Liver (tissue), 9 donors: ENCODE data around the gene CNIH2. TPM values are rescaled to one million over a fixed set of nuclear protein-coding genes. Genes with fewer than 3 reads are reported as not detected.

ENCODE experiments used
- DNase-seq: peaks from one replicate; pipeline ENCODE4 v3.0.0-alpha.2; 2017; ENCODE audit warnings: low spot score
- H3K27ac ChIP-seq, 2 donors: one replicate each; pipeline ENCODE4 v1.7.0; 2013; ENCODE audit warnings: inconsistent platforms in 2 of 2, low read length in 2 of 2, control low read depth in 1 of 2, low read depth in 1 of 2, mild to moderate bottlenecking in 1 of 2
- H3K27me3 ChIP-seq, 4 donors: one replicate each; pipeline versions ENCODE4 v1.6.1 to v1.7.0; 2013; ENCODE audit warnings: low read length in 3 of 4, inconsistent platforms in 1 of 4, mild to moderate bottlenecking in 1 of 4, moderate library complexity in 1 of 4; ENCODE audit not compliant: control insufficient read depth in 4 of 4, insufficient read depth in 4 of 4
- H3K36me3 ChIP-seq, 4 donors: one replicate each; pipeline versions ENCODE4 v1.6.1 to v1.7.0; 2013; ENCODE audit warnings: low read length in 3 of 4, mild to moderate bottlenecking in 3 of 4, low read depth in 1 of 4, moderate library complexity in 1 of 4; ENCODE audit not compliant: control insufficient read depth in 4 of 4, insufficient read depth in 3 of 4
- H3K4me1 ChIP-seq, 4 donors: one replicate each; pipeline versions ENCODE4 v1.6.1 to v1.7.0; 2013; ENCODE audit warnings: low read length in 3 of 4, mild to moderate bottlenecking in 3 of 4, moderate library complexity in 1 of 4; ENCODE audit not compliant: control insufficient read depth in 4 of 4, insufficient read depth in 4 of 4
- H3K4me3 ChIP-seq, 3 donors: one replicate each; pipeline versions ENCODE4 v1.6.1 to v1.7.0; 2013; ENCODE audit warnings: low read length in 3 of 3, control low read depth in 1 of 3, low read depth in 1 of 3, mild to moderate bottlenecking in 1 of 3
- H3K9ac ChIP-seq, 2 donors: one replicate each; pipeline ENCODE4 v1.7.0; 2013; ENCODE audit warnings: low read length in 2 of 2, mild to moderate bottlenecking in 2 of 2, moderate library complexity in 2 of 2, control low read depth in 1 of 2, low read depth in 1 of 2
- H3K9me3 ChIP-seq, 4 donors: one replicate each; pipeline versions ENCODE4 v1.6.1 to v1.7.0; 2013; ENCODE audit warnings: low read length in 3 of 4; ENCODE audit not compliant: control insufficient read depth in 4 of 4
- ATF3 ChIP-seq: IDR thresholded peaks from 2 replicates; pipeline ENCODE4 v1.6.1; 2016; ENCODE audit warnings: antibody characterized with exemption
- CTCF ChIP-seq: fragments of 150-350 bp; IDR thresholded peaks from 2 replicates; pipeline ENCODE4 v1.5.1; 2017; ENCODE audit warnings: improper control_type of control experiment, low read depth, low read length; ENCODE audit not compliant: missing input control
- FOXA1 ChIP-seq: IDR thresholded peaks from 2 replicates; pipeline ENCODE4 v1.6.1; 2016; ENCODE audit warnings: antibody characterized with exemption
- FOXA2 ChIP-seq: IDR thresholded peaks from 2 replicates; pipeline ENCODE4 v1.6.1; 2016; ENCODE audit warnings: antibody characterized with exemption
- HNF4A ChIP-seq, 2 donors: conservative IDR thresholded peaks; 2 replicates each; pipeline ENCODE4 v1.6.1; 2016; ENCODE audit warnings: antibody characterized with exemption in 2 of 2, mild to moderate bottlenecking in 2 of 2
- HNF4G ChIP-seq: IDR thresholded peaks from 2 replicates; pipeline ENCODE4 v1.6.1; 2016; ENCODE audit warnings: antibody characterized with exemption
- JUND ChIP-seq, 2 donors: IDR thresholded peaks; 2 replicates each; pipeline ENCODE4 v1.6.1; 2016; ENCODE audit warnings: antibody characterized with exemption in 2 of 2
- NR2F2 ChIP-seq: IDR thresholded peaks from 2 replicates; pipeline ENCODE4 v1.6.1; 2016; ENCODE audit warnings: antibody characterized with exemption
- REST ChIP-seq: IDR thresholded peaks from 2 replicates; pipeline ENCODE4 v1.6.1; 2016; ENCODE audit warnings: antibody characterized with exemption, mild to moderate bottlenecking
- RXRA ChIP-seq, 2 donors: IDR thresholded peaks; 2 replicates each; pipeline ENCODE4 v1.6.1; 2017 to 2018; ENCODE audit warnings: antibody characterized with exemption in 2 of 2, mild to moderate bottlenecking in 1 of 2
- SP1 ChIP-seq: IDR thresholded peaks from 2 replicates; pipeline ENCODE4 v1.6.1; 2018; ENCODE audit warnings: antibody characterized with exemption, mild to moderate bottlenecking
- YY1 ChIP-seq: IDR thresholded peaks from 2 replicates; pipeline ENCODE4 v1.6.1; 2016; ENCODE audit warnings: antibody characterized with exemption, mild to moderate bottlenecking
- WGBS: extraction: QIAGEN DNeasy Blood & Tissue Kit; methylation state at CpG from one replicate; pipeline ENCODE4 v1.1.7; 2013; 5-methylcytosine and 5-hydroxymethylcytosine counted together
- polyA plus RNA-seq, 2 donors: library from polyadenylated mRNA; stranded (reverse) in 1 of 2; unstranded in 1 of 2; fragments of 200-250 nt in 1 of 2; fragments of >200 nt in 1 of 2; fragmentation: Nextera tagmentation in 1 of 2; extraction: Ambion mirVana in 1 of 2; gene quantifications; one replicate each; pipeline versions ENCODE4 v1.2.1 to v1.2.3, GENCODE V29; 2013 to 2015
- total RNA-seq, 2 donors: library from RNA; depleted of rRNA; stranded (reverse); fragments of >200 nt; gene quantifications; one replicate each; pipeline ENCODE4 v1.2.3, GENCODE V29; 2014
- TF ChIP-seq, protein P1 (sequence below): IDR thresholded peaks from 2 replicates; pipeline ENCODE4 v1.6.1; 2016; ENCODE audit warnings: antibody characterized with exemption
- TF ChIP-seq, protein P2 (sequence below): IDR thresholded peaks from 2 replicates; pipeline ENCODE4 v1.6.1; 2016; ENCODE audit warnings: antibody characterized with exemption
- donor health status: healthy.
- donor health status: healthy.
- donor health status: healthy.
- donor health status: healthy.
- donor health status: healthy.

CNIH2 gene
- total and polyA plus RNA-seq, 4 donors, result 0.07 TPM; not detected in 3

- H3K27me3 ChIP-seq, result no peaks in the 10 kb centered on the region
- no peak overlapping the region for H3K4me3 ChIP-seq
- no peaks in the 10 kb centered on the region for H3K9me3 ChIP-seq
- no peaks in the 10 kb centered on the region for H3K4me1 ChIP-seq
- H3K36me3 ChIP-seq, result peaks cover 1 to 35% (median 5%) of the 10 kb centered on the region in 4 donors
- H3K27ac ChIP-seq, result no peak overlapping the region
- DNase-seq, result no peak
- WGBS, result 97% methylated on average over 6 of the region's 6 CpGs
- H3K9ac ChIP-seq, result no peak overlapping the region
- TF ChIP-seq YY1, result no peak
- TF ChIP-seq FOXA2, result no peak
- no peak for TF ChIP-seq ATF3
- no peak for TF ChIP-seq REST
Observed at GRCh38 chr11:66237867-66238266, 40.1 kb upstream of the CNIH2 start.

GRCh38 chr11:66238786-66239413, 39.1 kb upstream of the CNIH2 start:
- WGBS, result 95% methylated on average over 17 of the region's 17 CpGs
- Histone ChIP-seq H3K36me3 (peaks cover 1 to 31% (median 5%) of the 10 kb centered on the region in 4 donors), H3K9ac (no peak overlapping the region), H3K9me3 (no peaks in the 10 kb centered on the region), H3K27ac (no peak overlapping the region), H3K27me3 (no peaks in the 10 kb centered on the region), H3K4me3 (no peak overlapping the region), H3K4me1 (no peaks in the 10 kb centered on the region)
- no peak for DNase-seq
- TF ChIP-seq FOXA2 (no peak), HNF4G (no peak), RXRA (IDR thresholded peaks at IDR 0.05) (no peak), REST (no peak)

DNA sequence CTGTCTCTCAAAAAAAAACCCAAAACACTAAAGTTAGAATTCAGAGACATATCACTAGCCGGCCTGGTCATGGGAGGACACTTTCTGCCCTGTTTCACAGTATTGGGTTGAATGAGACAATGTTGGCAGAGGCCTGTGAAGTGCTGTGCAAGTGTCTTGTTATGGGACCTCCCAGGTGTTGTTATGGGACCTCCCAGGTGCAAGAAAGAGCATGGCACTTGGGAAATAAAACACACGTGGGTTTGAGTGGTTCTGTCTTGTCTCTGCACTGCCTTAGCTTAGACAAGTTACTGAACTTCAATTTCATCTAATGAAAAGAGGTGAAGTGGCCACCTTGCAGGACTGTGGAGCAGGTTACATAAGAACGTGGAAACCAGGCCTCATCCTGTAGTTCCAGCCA, 38.5 kb upstream of the CNIH2 start:
- Histone ChIP-seq H3K27ac (no peak overlapping the region), H3K9ac (no peak overlapping the region), H3K36me3 (peaks cover 0 to 31% (median 2%) of the 10 kb centered on the region in 4 donors), H3K9me3 (no peaks in the 10 kb centered on the region), H3K4me1 (no peaks in the 10 kb centered on the region), H3K27me3 (no peaks in the 10 kb centered on the region), H3K4me3 (no peak overlapping the region)
- 93% methylated on average over 3 of the region's 3 CpGs for WGBS
- no peak for DNase-seq
- TF ChIP-seq HNF4G (no peak), CTCF (no peak), SP1 (no peak), FOXA2 (no peak), ATF3 (no peak), JUND (IDR thresholded peaks at IDR 0.05) (no peak), RXRA (IDR thresholded peaks at IDR 0.05) (no peak), NR2F2 (no peak), HNF4A (conservative IDR thresholded peaks at IDR 0.05) (no peak), FOXA1 (no peak)
- TF ChIP-seq, protein P1, sequence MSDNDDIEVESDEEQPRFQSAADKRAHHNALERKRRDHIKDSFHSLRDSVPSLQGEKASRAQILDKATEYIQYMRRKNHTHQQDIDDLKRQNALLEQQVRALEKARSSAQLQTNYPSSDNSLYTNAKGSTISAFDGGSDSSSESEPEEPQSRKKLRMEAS, result no peak
- TF ChIP-seq, protein P2, sequence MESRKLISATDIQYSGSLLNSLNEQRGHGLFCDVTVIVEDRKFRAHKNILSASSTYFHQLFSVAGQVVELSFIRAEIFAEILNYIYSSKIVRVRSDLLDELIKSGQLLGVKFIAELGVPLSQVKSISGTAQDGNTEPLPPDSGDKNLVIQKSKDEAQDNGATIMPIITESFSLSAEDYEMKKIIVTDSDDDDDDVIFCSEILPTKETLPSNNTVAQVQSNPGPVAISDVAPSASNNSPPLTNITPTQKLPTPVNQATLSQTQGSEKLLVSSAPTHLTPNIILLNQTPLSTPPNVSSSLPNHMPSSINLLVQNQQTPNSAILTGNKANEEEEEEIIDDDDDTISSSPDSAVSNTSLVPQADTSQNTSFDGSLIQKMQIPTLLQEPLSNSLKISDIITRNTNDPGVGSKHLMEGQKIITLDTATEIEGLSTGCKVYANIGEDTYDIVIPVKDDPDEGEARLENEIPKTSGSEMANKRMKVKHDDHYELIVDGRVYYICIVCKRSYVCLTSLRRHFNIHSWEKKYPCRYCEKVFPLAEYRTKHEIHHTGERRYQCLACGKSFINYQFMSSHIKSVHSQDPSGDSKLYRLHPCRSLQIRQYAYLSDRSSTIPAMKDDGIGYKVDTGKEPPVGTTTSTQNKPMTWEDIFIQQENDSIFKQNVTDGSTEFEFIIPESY, result no peak
